HG03045 (cell line): Measurements from ENCODE around the gene BASP1.
"Not testable (repeated sequence)": the region's sequence is repeated elsewhere in the genome, so short reads cannot be mapped to it uniquely, and the experiment has no call there.

Experiments
- ATAC-seq: cut with Tn5 transposase; IDR thresholded peaks from one replicate; pipeline ENCODE4 v1.9.1; 2021; ENCODE audit warnings: mild to moderate bottlenecking, moderate library complexity; ENCODE audit not compliant: unreplicated experiment

BASP1 gene

GRCh38 chr5:17249029-17249634 is 31.7 kb downstream of the BASP1 start:
- no peak for ATAC-seq

- not testable (repeated sequence) for ATAC-seq
Observed at GRCh38 chr5:17249841-17250240, 32.4 kb downstream of the BASP1 start.

- no peak for ATAC-seq
Observed at GRCh38 chr5:17252543-17252942, 35.1 kb downstream of the BASP1 start.

- ATAC-seq = peak; percentile 38
Observed at GRCh38 chr5:17255471-17256021, 38.1 kb downstream of the BASP1 start.

- ATAC-seq = no peak
Observed at GRCh38 chr5:17256171-17256570, 38.7 kb downstream of the BASP1 start.

GRCh38 chr5:17256839-17257238 is 39.4 kb downstream of the BASP1 start:
- ATAC-seq = no peak

- peak; percentile 90 for ATAC-seq
Observed at GRCh38 chr5:17257705-17258273, 40.4 kb downstream of the BASP1 start.

- ATAC-seq = no peak
Observed at GRCh38 chr5:17258431-17258830, 41.0 kb downstream of the BASP1 start.

- not testable (repeated sequence) for ATAC-seq
Observed at GRCh38 chr5:17259012-17259411, 41.6 kb downstream of the BASP1 start.

- ATAC-seq = no peak
Observed at GRCh38 chr5:17259630-17260257, 42.3 kb downstream of the BASP1 start.

GRCh38 chr5:17260549-17260948 is 43.1 kb downstream of the BASP1 start:
- ATAC-seq = no peak

GRCh38 chr5:17261075-17261474 is 43.6 kb downstream of the BASP1 start:
- ATAC-seq = no peak

GRCh38 chr5:17265041-17265440 is 47.6 kb downstream of the BASP1 start:
- no peak for ATAC-seq

GRCh38 chr5:17267106-17267505 is 49.7 kb downstream of the BASP1 start:
- peak; percentile 70 for ATAC-seq

GRCh38 chr5:17269201-17269600 is 51.8 kb downstream of the BASP1 start:
- ATAC-seq = peak; percentile 66

- no peak for ATAC-seq
Observed at GRCh38 chr5:17272111-17272510, 54.7 kb downstream of the BASP1 start.

GRCh38 chr5:17275289-17276158 is 58.1 kb downstream of the BASP1 start:
- ATAC-seq = no peak

- ATAC-seq = peak; percentile 64
Observed at GRCh38 chr5:17276445-17276844, 59.0 kb downstream of the BASP1 start.

- peak; percentile 32 for ATAC-seq
Observed at GRCh38 chr5:17277907-17278306, 60.5 kb downstream of the BASP1 start.

GRCh38 chr5:17278931-17279330 is 61.5 kb downstream of the BASP1 start:
- no peak for ATAC-seq

GRCh38 chr5:17279487-17279886 is 62.1 kb downstream of the BASP1 start:
- no peak for ATAC-seq
